Activated CD4-positive, alpha-beta T cell treated with anti-CD3 and anti-CD28 coated beads, Interleukin-2, amount 10 ng/mL, durations not matched to agents 7 days and 5 days (primary cell): Measurements from ENCODE around the gene CACNG5. TPM values are rescaled to one million over a fixed set of nuclear protein-coding genes. Genes with fewer than 3 reads are reported as not detected.
A peak's percentile ranks its signal among the peaks of the same experiment; 100 is the strongest.

ENCODE experiments used
- CTCF ChIA-PET: fragments of 350-600 bp; sonication (Branson Sonifier 250); formaldehyde crosslinking; loops from one replicate; lab custom pipeline; 2021; ENCODE audit warnings: antibody characterized with exemption; lab: Charles Lee
- POLR2A ChIA-PET: fragments of 350-600 bp; sonication (Branson Sonifier 250); formaldehyde crosslinking; loops from one replicate; lab custom pipeline; 2021; ENCODE audit warnings: antibody characterized with exemption; lab: Charles Lee
- DNase-seq: peaks from one replicate; pipeline ENCODE4 v3.0.0-alpha.2; 2020
- H3K27ac Mint-ChIP-seq: one replicate; pipeline ENCODE4 v1.8.0; 2021; ENCODE audit warnings: mild to moderate bottlenecking, moderate library complexity, mixed read lengths
- H3K27me3 Mint-ChIP-seq: one replicate; pipeline ENCODE4 v1.8.0; 2021; ENCODE audit warnings: mixed read lengths
- H3K36me3 Mint-ChIP-seq: one replicate; pipeline ENCODE4 v1.8.0; 2021; ENCODE audit warnings: low read depth, mixed read lengths
- H3K4me1 Mint-ChIP-seq: one replicate; pipeline ENCODE4 v1.8.0; 2021; ENCODE audit warnings: mixed read lengths
- H3K4me3 Mint-ChIP-seq: one replicate; pipeline ENCODE4 v1.8.0; 2021; ENCODE audit warnings: mild to moderate bottlenecking, moderate library complexity, mixed read lengths
- H3K9me3 Mint-ChIP-seq: one replicate; pipeline ENCODE4 v1.8.0; 2021; ENCODE audit warnings: mixed read lengths
- total RNA-seq, 2 experiments: library from RNA; stranded (reverse); gene quantifications; one replicate each; pipeline ENCODE4 v1.2.3, GENCODE V29; 2021

The CACNG5 gene
- total RNA-seq, 2 experiments from 2014 or later = not detected

DNA sequence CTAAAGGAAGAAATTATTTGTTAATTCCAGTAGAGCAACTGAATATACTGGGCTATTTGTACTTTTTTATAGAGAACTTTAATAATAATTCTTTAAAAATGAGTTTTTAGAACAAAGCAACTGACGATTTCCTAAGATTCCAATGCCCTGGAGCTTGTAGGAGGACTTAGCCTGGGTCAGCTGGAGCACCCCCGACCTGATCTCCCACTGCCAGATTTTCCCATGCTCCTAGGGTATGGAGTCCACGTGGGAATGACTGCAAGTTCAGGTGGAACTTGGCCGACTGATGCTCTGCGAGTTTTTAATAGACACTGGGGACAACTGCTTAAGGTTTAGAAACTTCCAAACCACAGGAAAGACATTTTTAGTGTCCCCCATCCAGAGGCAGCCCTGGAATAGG lies 25.5 kb upstream of the CACNG5 start:
- H3K36me3 Mint-ChIP-seq = peaks cover 14% of the 10 kb centered on the region

DNA sequence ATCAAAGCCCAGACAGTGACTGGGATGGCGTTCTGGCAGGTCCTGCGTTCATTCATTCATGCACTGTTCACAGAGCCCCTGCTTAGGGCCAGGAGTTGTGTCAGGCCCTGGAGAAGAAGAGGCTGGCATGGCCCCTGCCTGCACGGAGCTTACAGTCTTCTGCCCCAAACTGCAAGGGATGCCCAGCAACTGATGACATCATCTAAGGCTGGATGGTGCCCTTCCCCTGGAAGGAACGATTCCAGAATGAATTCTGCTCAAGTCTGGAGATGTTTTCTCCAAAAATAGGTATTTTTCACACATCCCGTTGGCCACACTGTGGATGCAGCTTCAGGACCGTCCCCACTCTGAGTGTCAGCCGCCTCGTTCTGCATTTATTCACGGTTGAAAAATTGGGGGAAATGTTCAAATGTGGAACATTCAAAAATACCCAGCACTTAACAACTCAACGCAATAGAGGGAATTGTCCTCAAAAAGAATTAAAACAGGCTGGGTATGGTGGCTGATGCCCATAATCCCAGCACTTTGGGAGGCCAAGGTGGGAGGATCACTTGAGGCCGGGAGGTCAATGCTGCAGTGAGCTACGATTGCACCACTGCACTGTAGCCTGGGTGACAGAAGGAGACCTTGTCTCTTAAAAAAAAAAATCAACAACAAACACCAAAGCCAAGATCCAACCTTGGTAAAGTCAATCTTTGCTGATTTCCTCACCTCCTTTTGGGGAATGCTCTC lies 23.8 kb upstream of the CACNG5 start:
- ChIA-PET POLR2A (no interaction called here), CTCF (interaction anchor here (0.6 kb wide), 1 partner anchor 594 kb away, joined by 4 read pairs; no protein-coding TSS in a partner anchor)
- Mint-ChIP-seq H3K4me3 (no peak overlapping the region), H3K27me3 (no peaks in the 10 kb centered on the region), H3K9me3 (no peaks in the 10 kb centered on the region), H3K4me1 (peaks cover 13% of the 10 kb centered on the region), H3K27ac (no peak overlapping the region), H3K36me3 (peaks cover 14% of the 10 kb centered on the region)
- no peak for DNase-seq

More for the DNA sequence above, 25.5 kb upstream of the CACNG5 start:
- ChIA-PET POLR2A (no interaction called here), CTCF (interaction anchor here (0.6 kb wide), 1 partner anchor 208 kb away, joined by 3 read pairs; no protein-coding TSS in a partner anchor)
- Mint-ChIP-seq H3K9me3 (no peaks in the 10 kb centered on the region), H3K4me1 (peaks cover 18% of the 10 kb centered on the region), H3K4me3 (no peak overlapping the region), H3K27ac (no peak overlapping the region), H3K27me3 (no peaks in the 10 kb centered on the region)
- no peak for DNase-seq

DNA sequence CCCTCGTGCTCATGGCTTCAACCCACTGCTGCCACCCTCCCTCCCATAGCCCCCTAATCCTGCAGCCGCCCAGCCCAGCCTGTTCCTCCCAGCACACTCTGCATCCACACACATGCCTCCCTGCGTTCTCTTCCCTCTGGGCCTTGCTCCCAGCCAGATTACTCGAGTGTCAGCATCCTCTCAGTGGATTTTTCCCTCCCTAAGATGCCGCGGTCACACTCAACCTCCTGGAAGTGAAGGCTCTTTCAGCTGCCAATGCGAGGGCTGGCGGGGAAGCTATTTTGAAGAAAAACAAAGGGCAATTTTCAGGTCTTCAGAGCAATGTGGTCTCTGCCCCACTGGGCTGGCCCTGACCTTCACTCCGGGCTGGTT lies 23.2 kb upstream of the CACNG5 start:
- Mint-ChIP-seq H3K27ac (no peak overlapping the region), H3K27me3 (no peaks in the 10 kb centered on the region), H3K4me3 (no peak overlapping the region), H3K9me3 (no peaks in the 10 kb centered on the region), H3K36me3 (peaks cover 14% of the 10 kb centered on the region), H3K4me1 (peaks cover 13% of the 10 kb centered on the region)
- POLR2A ChIA-PET = no interaction called here
- DNase-seq = no peak
- CTCF ChIA-PET = interaction anchor here (0.6 kb wide), 1 partner anchor 594 kb away, joined by 4 read pairs; no protein-coding TSS in a partner anchor

DNA sequence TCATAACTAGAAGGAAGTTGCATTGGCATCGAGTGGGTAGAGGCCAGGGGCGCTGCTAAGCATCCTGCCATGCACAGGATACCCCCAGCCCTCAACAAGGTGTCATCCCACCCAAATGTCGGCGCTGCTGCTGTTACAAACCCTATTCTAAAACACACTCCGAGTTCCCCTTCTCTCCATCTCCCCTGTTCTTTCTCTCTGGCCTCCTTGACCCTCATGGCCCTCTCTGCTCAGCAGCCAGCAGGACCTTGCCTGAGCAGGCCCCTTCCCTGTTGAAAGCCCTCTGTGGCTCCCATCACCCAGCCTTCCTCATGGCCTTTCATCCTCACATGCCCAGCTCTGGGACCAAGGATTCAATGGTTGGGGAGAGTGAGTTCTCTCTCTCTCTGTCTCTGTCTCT lies 22.3 kb upstream of the CACNG5 start:
- ChIA-PET POLR2A (no interaction called here), CTCF (no interaction called here)
- Mint-ChIP-seq H3K4me3 (no peak overlapping the region), H3K9me3 (peaks cover 4% of the 10 kb centered on the region), H3K4me1 (peaks cover 9% of the 10 kb centered on the region), H3K27me3 (no peaks in the 10 kb centered on the region), H3K27ac (no peak overlapping the region), H3K36me3 (peaks cover 8% of the 10 kb centered on the region)
- no peak for DNase-seq

DNA sequence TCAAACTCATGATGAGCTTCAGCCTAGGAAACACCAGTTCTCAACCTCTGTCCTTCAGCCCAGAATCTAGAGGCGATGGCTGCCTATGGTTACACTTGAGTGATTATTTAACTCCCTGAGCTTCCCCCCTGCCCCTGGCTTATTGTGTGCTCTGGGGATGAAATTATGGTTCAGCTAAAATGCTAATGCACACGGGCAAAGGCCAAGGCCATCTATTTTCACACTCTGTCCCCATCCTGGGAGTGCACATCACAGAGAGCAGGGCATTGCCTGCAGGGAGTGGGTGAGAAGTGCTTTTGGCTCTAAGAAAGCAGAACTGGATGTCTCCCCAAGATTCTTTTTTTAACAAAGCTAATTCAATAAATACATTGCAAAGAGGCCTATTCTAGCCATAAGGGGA lies 21.6 kb upstream of the CACNG5 start:
- ChIA-PET POLR2A (no interaction called here), CTCF (no interaction called here)
- Mint-ChIP-seq H3K36me3 (peaks cover 1% of the 10 kb centered on the region), H3K27ac (no peak overlapping the region), H3K4me3 (no peak overlapping the region), H3K9me3 (peaks cover 4% of the 10 kb centered on the region), H3K27me3 (no peaks in the 10 kb centered on the region), H3K4me1 (peaks cover 2% of the 10 kb centered on the region)
- DNase-seq = no peak

DNA sequence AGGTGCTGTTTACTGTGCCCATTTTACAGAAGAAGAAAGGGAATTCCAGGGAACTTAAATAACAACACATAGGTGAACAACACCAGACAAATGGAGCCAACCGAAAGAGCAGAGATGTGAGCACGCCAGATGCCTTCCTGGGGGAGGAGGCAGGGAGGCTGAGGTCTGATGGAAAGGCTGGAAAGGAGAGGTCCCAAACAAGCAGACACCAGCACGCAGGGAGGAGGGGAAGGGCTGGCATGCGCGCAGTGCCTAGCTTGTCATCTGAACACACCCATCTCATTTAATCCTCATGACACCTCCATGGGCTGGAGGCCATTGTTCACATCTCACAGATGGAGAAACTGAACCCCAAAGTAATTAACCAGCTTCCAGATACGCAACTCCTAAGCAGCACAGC lies 20.9 kb upstream of the CACNG5 start:
- Mint-ChIP-seq H3K36me3 (no peaks in the 10 kb centered on the region), H3K4me1 (no peaks in the 10 kb centered on the region), H3K27ac (no peak overlapping the region), H3K4me3 (no peak overlapping the region), H3K27me3 (no peaks in the 10 kb centered on the region), H3K9me3 (peaks cover 5% of the 10 kb centered on the region)
- ChIA-PET POLR2A (no interaction called here), CTCF (no interaction called here)
- DNase-seq = no peak

DNA sequence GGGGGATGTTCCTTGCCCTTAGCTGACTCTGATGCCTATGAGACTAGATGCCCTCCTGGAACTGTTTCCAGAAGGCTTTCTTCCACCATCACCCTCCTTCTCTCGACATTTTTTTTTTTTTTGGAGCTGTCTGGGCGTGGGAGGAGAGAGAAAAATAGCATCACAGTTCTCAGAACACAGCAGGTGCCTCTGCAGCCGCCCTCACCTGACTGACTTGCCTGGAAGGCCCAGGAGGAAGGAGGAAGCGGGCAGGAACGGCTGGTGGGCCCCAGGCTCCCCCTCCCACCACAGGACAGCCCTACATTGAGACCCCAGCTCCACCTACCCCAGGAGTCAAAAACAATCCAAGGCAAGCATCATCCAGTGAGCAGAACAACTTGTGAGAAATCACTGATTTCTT lies 20.3 kb upstream of the CACNG5 start:
- no peaks in the 10 kb centered on the region for H3K27me3 Mint-ChIP-seq
- ChIA-PET POLR2A (no interaction called here), CTCF (no interaction called here)
- H3K4me3 Mint-ChIP-seq = no peak overlapping the region
- peaks cover 5% of the 10 kb centered on the region for H3K9me3 Mint-ChIP-seq
- no peak for DNase-seq
- H3K27ac Mint-ChIP-seq = no peak overlapping the region
- H3K4me1 Mint-ChIP-seq = no peaks in the 10 kb centered on the region
- H3K36me3 Mint-ChIP-seq = no peaks in the 10 kb centered on the region

DNA sequence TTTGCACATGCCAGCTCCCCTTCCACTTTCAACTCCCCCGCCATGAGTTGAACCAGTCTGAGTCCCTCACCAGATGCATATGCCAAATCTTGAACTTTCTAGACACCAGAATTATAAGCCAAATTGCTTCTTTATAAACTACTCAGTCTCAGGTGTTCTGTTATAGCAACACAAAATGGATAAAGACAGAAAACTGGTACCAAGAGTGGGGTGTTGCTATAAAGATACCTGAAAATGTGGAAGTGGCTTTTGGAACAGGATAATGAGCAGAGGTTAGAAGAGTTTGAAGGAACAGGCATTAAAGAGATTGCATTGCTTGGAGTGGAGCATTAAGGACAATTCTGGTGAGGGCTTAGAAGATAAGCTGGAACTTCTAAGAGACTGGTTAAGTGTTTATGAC lies 17.2 kb upstream of the CACNG5 start:
- Mint-ChIP-seq H3K27ac (no peak overlapping the region), H3K9me3 (peaks cover 5% of the 10 kb centered on the region), H3K4me3 (no peak overlapping the region), H3K36me3 (no peaks in the 10 kb centered on the region), H3K4me1 (no peaks in the 10 kb centered on the region), H3K27me3 (no peaks in the 10 kb centered on the region)
- CTCF ChIA-PET = no interaction called here
- DNase-seq = no peak
- POLR2A ChIA-PET = no interaction called here

DNA sequence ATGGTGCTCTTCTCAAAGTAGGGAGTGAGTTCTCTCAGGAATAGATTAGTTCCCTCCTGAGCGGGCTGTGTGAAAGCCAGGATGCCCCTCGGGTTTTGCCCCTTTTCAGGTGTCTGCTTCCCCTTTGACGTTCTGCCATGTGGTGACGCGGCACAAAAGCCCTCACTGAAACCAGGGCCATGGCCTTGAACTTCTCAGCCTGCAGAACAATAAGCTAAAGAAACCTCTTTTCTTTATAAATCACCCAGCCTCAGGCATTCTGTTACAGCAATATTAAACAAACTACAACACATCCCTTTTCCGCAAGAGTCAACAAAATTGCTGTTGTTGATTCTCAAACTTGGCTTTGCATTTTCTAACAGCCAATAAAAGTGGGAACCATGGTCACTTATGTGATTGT lies 15.5 kb upstream of the CACNG5 start:
- CTCF ChIA-PET = no interaction called here
- no peaks in the 10 kb centered on the region for H3K4me1 Mint-ChIP-seq
- POLR2A ChIA-PET = no interaction called here
- H3K9me3 Mint-ChIP-seq = peaks cover 5% of the 10 kb centered on the region
- H3K27me3 Mint-ChIP-seq = no peaks in the 10 kb centered on the region
- no peaks in the 10 kb centered on the region for H3K36me3 Mint-ChIP-seq
- DNase-seq = no peak
- H3K4me3 Mint-ChIP-seq = no peak overlapping the region
- H3K27ac Mint-ChIP-seq = no peak overlapping the region

DNA sequence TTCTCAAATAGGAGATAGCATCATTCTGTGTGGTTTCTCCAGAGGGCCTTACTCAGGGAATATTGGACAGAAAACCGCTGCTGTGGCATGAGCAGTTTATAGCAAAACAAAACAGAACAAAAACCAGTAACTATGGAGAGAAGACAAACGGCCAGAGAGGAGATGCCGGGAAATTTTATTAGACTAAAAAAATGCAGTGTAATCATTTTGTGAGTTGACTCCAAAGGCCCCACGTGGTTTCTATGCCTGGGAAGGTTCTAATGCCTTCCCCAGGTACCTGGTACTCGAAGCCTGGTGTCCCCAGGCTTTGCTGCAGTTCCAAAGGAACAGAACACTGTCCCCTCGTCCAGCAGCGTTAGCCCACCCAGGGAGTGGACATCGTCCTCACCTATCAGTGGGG lies 12.9 kb upstream of the CACNG5 start:
- DNase-seq = no peak
- Mint-ChIP-seq H3K27ac (no peak overlapping the region), H3K9me3 (peaks cover 5% of the 10 kb centered on the region), H3K4me1 (no peaks in the 10 kb centered on the region), H3K36me3 (no peaks in the 10 kb centered on the region), H3K4me3 (no peak overlapping the region), H3K27me3 (peaks cover 4% of the 10 kb centered on the region)
- ChIA-PET POLR2A (no interaction called here), CTCF (no interaction called here)

DNA sequence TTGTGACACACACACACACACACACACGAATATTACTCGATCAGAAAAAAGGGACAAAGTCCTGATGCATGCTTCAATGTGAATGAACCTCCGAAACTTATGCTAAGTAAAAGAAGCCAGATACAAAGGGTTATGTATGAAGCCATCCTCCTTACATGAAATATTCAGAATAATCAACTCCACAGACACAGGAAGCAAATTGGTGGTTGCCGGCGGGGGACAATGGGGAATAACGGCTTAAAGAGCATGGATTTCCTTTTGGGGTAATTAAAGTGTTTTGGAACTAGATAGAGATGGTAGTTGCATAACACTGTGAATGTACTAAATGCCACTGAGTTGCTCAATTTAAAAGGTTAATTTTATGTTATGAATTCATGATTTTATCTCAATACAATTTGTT lies 8.1 kb upstream of the CACNG5 start:
- Mint-ChIP-seq H3K27ac (no peak overlapping the region), H3K4me3 (no peak overlapping the region), H3K36me3 (no peaks in the 10 kb centered on the region), H3K9me3 (no peaks in the 10 kb centered on the region), H3K27me3 (peaks cover 39% of the 10 kb centered on the region), H3K4me1 (no peaks in the 10 kb centered on the region)
- POLR2A ChIA-PET = no interaction called here
- DNase-seq = no peak
- CTCF ChIA-PET = no interaction called here

DNA sequence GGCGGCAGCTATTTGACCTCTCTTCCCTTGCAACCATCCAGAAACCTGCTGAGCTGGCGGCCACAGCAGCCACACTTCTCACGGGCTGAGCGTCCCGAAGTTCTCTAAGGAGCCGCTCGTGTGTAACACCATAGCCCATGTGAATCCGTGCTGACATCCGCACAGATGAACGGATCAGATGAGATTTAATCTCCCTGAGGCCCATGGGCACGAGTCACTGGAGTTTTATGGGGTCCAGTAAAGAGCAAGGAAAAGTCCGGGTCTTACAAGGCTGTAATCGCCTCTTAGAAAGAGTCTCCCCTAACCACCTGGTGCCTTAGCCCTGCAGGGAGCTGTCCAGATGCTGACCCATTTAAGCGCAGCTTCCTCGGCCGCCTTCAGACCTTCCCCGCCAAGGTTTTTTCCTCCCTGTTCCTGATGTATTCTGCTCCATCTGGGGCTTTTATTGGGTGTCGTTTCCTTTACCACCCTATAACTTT lies 5.5 kb upstream of the CACNG5 start:
- ChIA-PET POLR2A (no interaction called here), CTCF (no interaction called here)
- no peak overlapping the region for H3K4me3 Mint-ChIP-seq
- H3K27me3 Mint-ChIP-seq = peaks cover 56% of the 10 kb centered on the region
- no peaks in the 10 kb centered on the region for H3K36me3 Mint-ChIP-seq
- peak; percentile 29 for DNase-seq
- H3K4me1 Mint-ChIP-seq = no peaks in the 10 kb centered on the region
- no peaks in the 10 kb centered on the region for H3K9me3 Mint-ChIP-seq
- H3K27ac Mint-ChIP-seq = peak overlapping the region; percentile 21

DNA sequence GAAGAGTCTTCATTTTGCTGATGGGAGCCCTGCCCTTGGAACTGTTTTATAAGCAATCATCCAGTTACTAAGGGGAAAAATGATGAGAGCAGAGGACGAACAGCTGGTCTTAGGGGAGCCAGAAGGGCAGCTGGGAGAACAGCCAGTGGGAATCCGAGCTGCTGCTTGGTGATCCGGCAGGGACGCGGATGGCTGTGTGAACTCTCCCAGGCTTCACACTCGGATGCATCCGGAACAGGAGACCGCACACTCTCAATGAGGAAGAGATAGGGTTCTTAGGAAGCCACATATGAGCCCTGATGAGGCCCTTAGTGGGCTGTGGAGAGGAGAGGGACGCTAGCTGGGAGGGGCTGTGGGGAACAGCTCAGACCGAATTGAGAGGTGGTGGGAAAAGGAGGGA lies 5.0 kb upstream of the CACNG5 start:
- peaks cover 59% of the 10 kb centered on the region for H3K27me3 Mint-ChIP-seq
- no peak overlapping the region for H3K27ac Mint-ChIP-seq
- H3K4me1 Mint-ChIP-seq = no peaks in the 10 kb centered on the region
- CTCF ChIA-PET = no interaction called here
- POLR2A ChIA-PET = no interaction called here
- no peak for DNase-seq
- H3K4me3 Mint-ChIP-seq = no peak overlapping the region
- no peaks in the 10 kb centered on the region for H3K36me3 Mint-ChIP-seq
- no peaks in the 10 kb centered on the region for H3K9me3 Mint-ChIP-seq

DNA sequence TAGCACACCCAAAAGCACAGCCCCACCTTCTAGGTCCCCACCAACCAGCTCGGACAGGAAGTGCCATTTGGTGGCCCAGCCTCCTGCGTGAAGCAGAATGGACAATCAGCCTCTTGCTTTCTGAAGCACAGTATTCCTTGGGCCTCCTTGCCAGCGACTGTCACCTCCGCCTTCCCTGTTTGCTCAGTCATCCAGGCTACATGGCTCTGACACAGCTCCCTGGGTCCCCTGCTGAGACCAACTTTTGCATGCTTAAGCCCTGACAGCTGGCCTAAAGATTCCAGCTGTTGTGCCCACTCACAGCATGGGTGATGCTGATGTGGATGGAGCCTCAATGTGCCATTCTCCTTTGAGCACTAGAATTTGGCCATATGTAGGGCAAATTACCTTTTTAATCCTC lies 4.5 kb upstream of the CACNG5 start:
- no peaks in the 10 kb centered on the region for H3K4me1 Mint-ChIP-seq
- CTCF ChIA-PET = no interaction called here
- POLR2A ChIA-PET = interaction anchor here (0.6 kb wide), 1 partner anchor 30 kb away, joined by 12 read pairs; no protein-coding TSS in a partner anchor

More for the DNA sequence above, 4.5 kb upstream of the CACNG5 start:
- H3K9me3 Mint-ChIP-seq = no peaks in the 10 kb centered on the region
- no peak overlapping the region for H3K4me3 Mint-ChIP-seq
- peaks cover 62% of the 10 kb centered on the region for H3K27me3 Mint-ChIP-seq
- no peak overlapping the region for H3K27ac Mint-ChIP-seq
- H3K36me3 Mint-ChIP-seq = no peaks in the 10 kb centered on the region
- no peak for DNase-seq
